HCT116 (cell line): ENCODE data around the gene CLDN1. TPM values are rescaled to one million over a fixed set of nuclear protein-coding genes. Genes with fewer than 3 reads are reported as not detected.

Source experiments
- ATAC-seq: fragments of 200-7000 bp; cut with Tn5 transposase; 2 replicates; pipeline ENCODE4 v1.9.1; 2020; ENCODE audit warnings: mild to moderate bottlenecking, moderate library complexity
- BruUV-seq: library from RNA; stranded (reverse); fragments of 400-500 nt; replicated peaks from 2 replicates; lab custom pipeline; 2021; lab: Mats Ljungman, UMichigan
- CTCF ChIA-PET: fragments of 300-600 bp; sonication (Branson Sonifier 250); formaldehyde crosslinking; loops from one replicate; lab custom pipeline; 2021; ENCODE audit warnings: antibody characterized with exemption; lab: Charles Lee
- POLR2A ChIA-PET: fragments of 300-600, 350-600 bp; sonication (Branson Sonifier 250); formaldehyde crosslinking; loops from one replicate; lab custom pipeline; 2021; ENCODE audit warnings: antibody characterized with exemption; lab: Charles Lee
- RAD21 ChIA-PET, 2 experiments: fragments of 300-600 bp; sonication (Branson Sonifier 250); formaldehyde crosslinking; loops; one replicate each; lab custom pipeline; 2023; ENCODE audit warnings: low total read pairs in 2 of 2; ENCODE audit not compliant: uncharacterized antibody in 2 of 2, unreplicated experiment in 2 of 2, low non-redundant PET in 1 of 2; lab: Charles Lee
- DNase-seq: peaks from one replicate; pipeline ENCODE4 v3.0.0-alpha.2; 2010; ENCODE audit warnings: low read depth, low spot score
- H2AFZ ChIP-seq: fragments of 200-600 bp; shearing (Covaris generic), sonication (generic); 2 replicates; pipeline ENCODE4 v1.6.1; 2017; ENCODE audit warnings: low read depth, mixed run types, mixed read lengths, antibody characterized with exemption, low read length; ENCODE audit not compliant: poor library complexity, severe bottlenecking
- H3K27ac ChIP-seq: 2 replicates; pipeline ENCODE4 v1.5.1; 2012; ENCODE audit warnings: low read depth, low read length
- H3K27me3 ChIP-seq: fragments of 200-600 bp; sonication (generic); 2 replicates; pipeline ENCODE4 v1.6.1; 2016; ENCODE audit warnings: mixed run types, low read length, mixed read lengths; ENCODE audit not compliant: insufficient read depth
- H3K36me3 ChIP-seq, 2 experiments: fragments of 200-500 bp in 1 of 2; fragments of 200-600 bp in 1 of 2; sonication (Bioruptor generic) in 1 of 2; sonication (generic) in 1 of 2; 2 replicates each; pipeline versions ENCODE4 v1.5.1 to v1.6.1; 2014 to 2016; ENCODE audit warnings: low read length in 2 of 2, inconsistent platforms in 1 of 2, mixed read lengths in 1 of 2, mixed run types in 1 of 2; ENCODE audit not compliant: insufficient read depth in 2 of 2, control insufficient read depth in 1 of 2
- H3K4me1 ChIP-seq, 2 experiments: fragments of 200-600 bp in 1 of 2; sonication (generic) in 1 of 2; 2 replicates each; pipeline versions ENCODE4 v1.5.1 to v1.6.1; 2012 to 2017; ENCODE audit warnings: low read length in 2 of 2, inconsistent platforms in 1 of 2, mild to moderate bottlenecking in 1 of 2, mixed read lengths in 1 of 2, mixed run types in 1 of 2, moderate library complexity in 1 of 2; ENCODE audit not compliant: insufficient read depth in 2 of 2, control insufficient read depth in 1 of 2
- H3K4me2 ChIP-seq: fragments of 200-600 bp; sonication (generic); 2 replicates; pipeline ENCODE4 v1.6.1; 2017; ENCODE audit warnings: mixed run types, low read length, mixed read lengths
- H3K4me3 ChIP-seq, 2 experiments: fragments of 200-600 bp in 1 of 2; sonication (generic) in 1 of 2; replicated peaks in 1 of 2; 2 replicates each; pipeline ENCODE4 v1.5.1; 2011 to 2016; ENCODE audit warnings: low read length in 2 of 2, control low read depth in 1 of 2, low read depth in 1 of 2, mild to moderate bottlenecking in 1 of 2, mixed read lengths in 1 of 2, mixed run types in 1 of 2
- H3K79me2 ChIP-seq: fragments of 200-600 bp; sonication (generic); 2 replicates; pipeline ENCODE4 v1.6.1; 2017; ENCODE audit warnings: mild to moderate bottlenecking, mixed run types, low read length, moderate library complexity, mixed read lengths; ENCODE audit not compliant: insufficient read depth
- H3K9ac ChIP-seq: fragments of 200-600 bp; sonication (generic); 2 replicates; pipeline ENCODE4 v1.6.1; 2016; ENCODE audit warnings: low read length, mixed read lengths
- H3K9me2 ChIP-seq: fragments of 200-600 bp; sonication (generic), shearing (Covaris generic); 2 replicates; pipeline ENCODE4 v1.6.1; 2017; ENCODE audit warnings: mixed run types, mild to moderate bottlenecking, moderate library complexity; ENCODE audit not compliant: insufficient read depth
- H3K9me3 ChIP-seq, 2 experiments: fragments of 200-500 bp in 1 of 2; fragments of 200-600 bp in 1 of 2; sonication (Bioruptor generic) in 1 of 2; sonication (generic) in 1 of 2; 2 replicates each; pipeline ENCODE4 v1.6.1; 2014 to 2017; ENCODE audit warnings: low read length in 2 of 2, mixed read lengths in 2 of 2, inconsistent platforms in 1 of 2, low read depth in 1 of 2, mild to moderate bottlenecking in 1 of 2, mixed run types in 1 of 2, moderate library complexity in 1 of 2; ENCODE audit not compliant: control insufficient read depth in 1 of 2, insufficient read depth in 1 of 2
- H4K20me1 ChIP-seq: fragments of 200-600 bp; sonication (generic), shearing (Covaris generic); 2 replicates; pipeline ENCODE4 v1.6.1; 2017; ENCODE audit warnings: mixed run types, mild to moderate bottlenecking, moderate library complexity; ENCODE audit not compliant: insufficient read depth
- ATF3 ChIP-seq: IDR thresholded peaks from 2 replicates; pipeline ENCODE4 v1.6.1; 2012
- CTCF ChIP-seq, 3 experiments: fragments of 200-600 bp in 1 of 3; sonication (generic) in 1 of 3; IDR thresholded peaks in 2 of 3; conservative IDR thresholded peaks in 1 of 3; 2 replicates each; pipeline ENCODE4 v1.5.1; 2012 to 2017; ENCODE audit warnings: low read depth in 2 of 3, low read length in 2 of 3, antibody characterized with exemption in 1 of 3, borderline replicate concordance in 1 of 3, control low read depth in 1 of 3, mild to moderate bottlenecking in 1 of 3, mixed read lengths in 1 of 3, mixed run types in 1 of 3, moderate library complexity in 1 of 3; ENCODE audit not compliant: insufficient read depth in 1 of 3
- ELF1 ChIP-seq: IDR thresholded peaks from 2 replicates; pipeline ENCODE4 v1.6.1; 2012; ENCODE audit warnings: low read depth, borderline replicate concordance
- JUND ChIP-seq: IDR thresholded peaks from 2 replicates; pipeline ENCODE4 v1.6.1; 2012
- POLR2AphosphoS5 ChIP-seq: IDR thresholded peaks from 2 replicates; pipeline ENCODE4 v1.6.1; 2011; ENCODE audit warnings: mild to moderate bottlenecking, low read depth, low read length, moderate library complexity
- RAD21 ChIP-seq: IDR thresholded peaks from 2 replicates; pipeline ENCODE4 v1.6.1; 2012; ENCODE audit warnings: low read depth, mild to moderate bottlenecking
- SP1 ChIP-seq: IDR thresholded peaks from 2 replicates; pipeline ENCODE4 v1.6.1; 2012; ENCODE audit warnings: low read depth
- TCF7L2 ChIP-seq: IDR thresholded peaks from 2 replicates; pipeline ENCODE4 v1.7.0; 2011; ENCODE audit warnings: borderline replicate concordance, inconsistent platforms; ENCODE audit not compliant: insufficient read depth, insufficient read length; ENCODE audit errors: extremely low read depth
- ZNF274 ChIP-seq: fragments of 200-500 bp; sonication (Bioruptor generic); IDR thresholded peaks from 2 replicates; pipeline ENCODE4 v1.6.1; 2014; ENCODE audit warnings: mild to moderate bottlenecking, low read depth, low read length, inconsistent platforms
- intact Hi-C: fragments of 100-400 bp; cut with micrococcal nuclease; formaldehyde crosslinking; loops from 2 replicates; pipeline ENCODE4 v1.10.0; 2022
- total RNA-seq: library from RNA; stranded (reverse); gene quantifications from one replicate; pipeline ENCODE4 v1.2.1, GENCODE V29; 2021; ENCODE audit not compliant: unreplicated experiment

The CLDN1 gene
- total RNA-seq, 1 experiment from 2014 or later: 0.20 TPM

GRCh38 chr3:190359813-190360212, 37.6 kb upstream of the CLDN1 start:
- CTCF ChIA-PET: no interaction called here
- RAD21 ChIA-PET: no interaction called here

More at GRCh38 chr3:190359813-190360212, 37.6 kb upstream of the CLDN1 start:
- H3K36me3 ChIP-seq: no peaks in the 10 kb centered on the region
- ATAC-seq (no peak), DNase-seq (no peak)
- H3K9me2 ChIP-seq: no peaks in the 10 kb centered on the region
- no peaks in the 10 kb centered on the region for H3K9me3 ChIP-seq
- TF ChIP-seq POLR2AphosphoS5: no peak
- TF ChIP-seq RAD21: no peak
- TF ChIP-seq SP1: no peak
- no peak for TF ChIP-seq ATF3
- no peak for TF ChIP-seq JUND
- no peak for TF ChIP-seq ELF1
- no peak for TF ChIP-seq ZNF274
- TF ChIP-seq CTCF (IDR thresholded peaks at IDR 0.05 in 2 of 3, conservative IDR thresholded peaks at IDR 0.05 in 1 of 3; ENCODE audit: borderline replicate concordance in 1 of 3, insufficient read depth in 1 of 3, low read depth in 2 of 3, low read length in 2 of 3): no peak
- TF ChIP-seq TCF7L2: no peak
- BruUV-seq: no TSS peak
- no peaks in the 10 kb centered on the region for H3K27me3 ChIP-seq
- H3K27ac ChIP-seq: no peak overlapping the region
- no peak overlapping the region for H3K4me3 ChIP-seq
- POLR2A ChIA-PET: no interaction called here
- H3K4me1 ChIP-seq: no peaks in the 10 kb centered on the region
- H3K4me2 ChIP-seq: no peak overlapping the region
- no peak overlapping the region for H3K9ac ChIP-seq
- H2AFZ ChIP-seq: no peak overlapping the region
- no peaks in the 10 kb centered on the region for H3K79me2 ChIP-seq
- H4K20me1 ChIP-seq: no peaks in the 10 kb centered on the region
- intact Hi-C loops: no loop called here
